HepG2 (cell line): Measurements from ENCODE around the gene TJAP1. TPM values are rescaled to one million over a fixed set of nuclear protein-coding genes. Genes with fewer than 3 reads are reported as not detected.

Experiments used
- GFI1 ChIP-seq: sonication (generic); formaldehyde crosslinking; IDR thresholded peaks from 2 replicates; pipeline ENCODE4 v1.5.0; 2020; ENCODE audit warnings: missing genetic modification reagents, mild to moderate bottlenecking, borderline replicate concordance
- KDM4B ChIP-seq: sonication (generic); formaldehyde crosslinking; IDR thresholded peaks from 2 replicates; pipeline ENCODE4 v1.4.0; 2020; ENCODE audit warnings: missing genetic modification reagents
- MED1 ChIP-seq: sonication (generic); formaldehyde crosslinking; IDR thresholded peaks from 2 replicates; pipeline ENCODE4 v1.4.0; 2020; ENCODE audit warnings: missing genetic modification reagents
- NCOR1 ChIP-seq: fragments of 200-600 bp; sonication (generic); IDR thresholded peaks from 2 replicates; pipeline ENCODE4 v1.7.0; 2017; ENCODE audit warnings: antibody characterized with exemption, low read length, borderline replicate concordance
- NFE2L2 ChIP-seq: fragments of 150-350 bp; IDR thresholded peaks from 2 replicates; pipeline ENCODE4 v1.6.1; 2014; ENCODE audit warnings: low read length
- SP1 ChIP-seq, 2 experiments: fragments of 450-650 bp in 1 of 2; sonication (generic) in 1 of 2; formaldehyde crosslinking in 1 of 2; IDR thresholded peaks; 2 replicates each; pipeline versions ENCODE4 v1.4.0 to v1.6.1; 2016 to 2020; ENCODE audit warnings: missing genetic modification reagents in 1 of 2
- TFDP2 ChIP-seq: sonication (generic); formaldehyde crosslinking; IDR thresholded peaks from 2 replicates; pipeline ENCODE4 v1.4.0; 2020; ENCODE audit warnings: missing genetic modification reagents
- TGIF2 ChIP-seq: IDR thresholded peaks from 2 replicates; pipeline ENCODE4 v1.6.1; 2016; ENCODE audit warnings: control low read depth, missing compliant biosample characterization
- THAP8 ChIP-seq: sonication (generic); formaldehyde crosslinking; IDR thresholded peaks from 2 replicates; pipeline ENCODE4 v1.5.1; 2020; ENCODE audit warnings: missing genetic modification reagents, mild to moderate bottlenecking, borderline replicate concordance
- ZBTB34 ChIP-seq: sonication (generic); formaldehyde crosslinking; IDR thresholded peaks from 2 replicates; pipeline ENCODE4 v1.8.0; 2022; ENCODE audit warnings: mild to moderate bottlenecking, missing genetic modification reagents
- ZFP82 ChIP-seq: sonication (generic); formaldehyde crosslinking; IDR thresholded peaks from 2 replicates; pipeline ENCODE4 v1.5.1; 2020; ENCODE audit warnings: mild to moderate bottlenecking, missing genetic modification reagents, borderline replicate concordance
- ZNF234 ChIP-seq: sonication (generic); formaldehyde crosslinking; conservative IDR thresholded peaks from 2 replicates; pipeline ENCODE4 v1.5.1; 2020; ENCODE audit warnings: mild to moderate bottlenecking, missing genetic modification reagents
- ZNF562 ChIP-seq: sonication (generic); formaldehyde crosslinking; IDR thresholded peaks from 2 replicates; pipeline ENCODE4 v1.8.0; 2022; ENCODE audit warnings: missing genetic modification reagents, borderline replicate concordance
- ZNF878 ChIP-seq: sonication (generic); formaldehyde crosslinking; IDR thresholded peaks from 2 replicates; pipeline ENCODE4 v1.8.1; 2023; ENCODE audit warnings: mild to moderate bottlenecking, missing genetic modification reagents, moderate library complexity
- polyA plus RNA-seq, 8 experiments: library from polyadenylated mRNA; depleted of rRNA in 3 of 8; stranded (reverse) in 7 of 8; unstranded in 1 of 8; fragments of >200 nt; fragmentation: Illumina TruSeq in 4 of 8; extraction: Trizol in 4 of 8; gene quantifications; 2 replicates each; pipeline versions ENCODE4 v1.2.1 to v1.2.3, GENCODE V29; 2011 to 2016; ENCODE audit warnings: low read depth in 4 of 8, missing spikeins in 1 of 8, mixed read lengths in 1 of 8; ENCODE audit not compliant: insufficient read depth in 1 of 8
- total RNA-seq, 5 experiments: library from RNA; depleted of rRNA; stranded (reverse); fragments of >200 nt; fragmentation: Illumina TruSeq; extraction: Trizol; gene quantifications; 2 replicates each; pipeline ENCODE4 v1.2.3, GENCODE V29; 2016; ENCODE audit warnings: low read depth in 1 of 5
- TF ChIP-seq, protein P1 (sequence below): sonication (generic); formaldehyde crosslinking; IDR thresholded peaks from 2 replicates; pipeline ENCODE4 v1.5.0; 2020; ENCODE audit warnings: missing genetic modification reagents, mild to moderate bottlenecking, borderline replicate concordance
- TF ChIP-seq, protein P2 (sequence below): sonication (generic); formaldehyde crosslinking; IDR thresholded peaks from 2 replicates; pipeline ENCODE4 v1.4.0; 2020; ENCODE audit warnings: mild to moderate bottlenecking, missing genetic modification reagents
- TF ChIP-seq, protein P3 (sequence below): IDR thresholded peaks from 2 replicates; pipeline ENCODE4 v1.6.1; 2016

The TJAP1 gene
- total and polyA plus RNA-seq, 2 of the 13 experiments (the other 11 are each of a cell fraction or from before 2014, with no cell fraction given): 15.7 to 41.6 TPM

DNA sequence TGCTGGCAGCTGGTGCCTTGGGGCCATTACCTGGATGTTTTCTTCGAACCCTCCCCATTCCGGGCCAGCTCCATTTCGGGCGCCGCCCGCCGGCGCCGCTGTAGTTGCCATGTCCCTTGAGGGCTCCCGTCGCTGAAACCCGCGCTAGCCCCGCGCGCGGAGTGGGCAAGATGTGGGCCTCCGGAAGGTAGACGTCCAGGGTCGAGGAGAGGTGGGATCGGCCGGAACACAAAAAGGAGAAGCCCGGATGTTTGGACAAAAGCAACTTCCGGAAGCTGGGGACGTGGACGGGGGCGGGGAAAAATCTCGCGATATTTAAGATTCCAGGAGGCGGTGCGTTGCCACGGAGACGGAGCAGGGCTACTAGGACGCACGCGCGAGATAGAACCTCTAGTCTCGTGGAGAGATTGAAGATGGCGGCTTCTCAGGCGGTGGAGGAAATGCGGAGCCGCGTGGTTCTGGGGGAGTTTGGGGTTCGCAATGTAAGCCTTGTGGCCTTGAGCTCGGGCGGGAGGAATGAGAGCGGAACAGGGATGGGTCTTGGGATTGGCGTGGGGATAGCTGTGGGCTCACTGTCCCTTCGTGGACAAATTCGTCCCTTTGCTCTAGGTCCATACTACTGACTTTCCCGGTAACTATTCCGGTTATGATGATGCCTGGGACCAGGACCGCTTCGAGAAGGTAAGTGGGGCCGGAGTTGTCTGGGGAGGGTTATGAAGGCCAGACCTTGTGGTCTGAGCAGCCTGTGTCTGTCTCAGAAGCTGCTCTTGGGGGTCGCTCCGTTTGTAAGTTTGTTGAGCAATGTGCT is 39.5 kb downstream of the TJAP1 start, which contains the start of the genes POLR1C and YIPF3 (continued):
- TF ChIP-seq KDM4B (no peak), TGIF2 (peak; percentile 66), SP1 (IDR thresholded peaks at IDR 0.05) (peak; percentile 12; the same call in 1 of the 2 replicates), SP1 (CRISPR knock-in tag; IDR thresholded peaks at IDR 0.05) (no peak), NCOR1 (peak; percentile 27; the same call in 1 of the 2 replicates), MED1 (CRISPR knock-in tag) (peak; percentile 82), TFDP2 (CRISPR knock-in tag) (peak; percentile 62), ZNF562 (CRISPR knock-in tag) (no peak), THAP8 (CRISPR knock-in tag) (no peak), ZNF878 (0 out of 2 replicates have a peak, but pooled peaks have one; percentile 81), ZBTB34 (CRISPR knock-in tag) (peak; percentile 41; the same call in 1 of the 2 replicates), ZFP82 (CRISPR knock-in tag) (peak; percentile 61; the same call in 1 of the 2 replicates), GFI1 (CRISPR knock-in tag) (peak; percentile 50; the same call in 1 of the 2 replicates), ZNF234 (no peak), NFE2L2 (no peak)
- TF ChIP-seq, protein P1, sequence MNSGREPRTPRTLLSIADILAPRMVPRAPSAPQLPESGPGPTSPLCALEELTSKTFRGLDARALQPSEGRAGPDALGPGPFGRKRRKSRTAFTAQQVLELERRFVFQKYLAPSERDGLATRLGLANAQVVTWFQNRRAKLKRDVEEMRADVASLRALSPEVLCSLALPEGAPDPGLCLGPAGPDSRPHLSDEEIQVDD (CRISPR knock-in tag): no peak
- TF ChIP-seq, protein P2, sequence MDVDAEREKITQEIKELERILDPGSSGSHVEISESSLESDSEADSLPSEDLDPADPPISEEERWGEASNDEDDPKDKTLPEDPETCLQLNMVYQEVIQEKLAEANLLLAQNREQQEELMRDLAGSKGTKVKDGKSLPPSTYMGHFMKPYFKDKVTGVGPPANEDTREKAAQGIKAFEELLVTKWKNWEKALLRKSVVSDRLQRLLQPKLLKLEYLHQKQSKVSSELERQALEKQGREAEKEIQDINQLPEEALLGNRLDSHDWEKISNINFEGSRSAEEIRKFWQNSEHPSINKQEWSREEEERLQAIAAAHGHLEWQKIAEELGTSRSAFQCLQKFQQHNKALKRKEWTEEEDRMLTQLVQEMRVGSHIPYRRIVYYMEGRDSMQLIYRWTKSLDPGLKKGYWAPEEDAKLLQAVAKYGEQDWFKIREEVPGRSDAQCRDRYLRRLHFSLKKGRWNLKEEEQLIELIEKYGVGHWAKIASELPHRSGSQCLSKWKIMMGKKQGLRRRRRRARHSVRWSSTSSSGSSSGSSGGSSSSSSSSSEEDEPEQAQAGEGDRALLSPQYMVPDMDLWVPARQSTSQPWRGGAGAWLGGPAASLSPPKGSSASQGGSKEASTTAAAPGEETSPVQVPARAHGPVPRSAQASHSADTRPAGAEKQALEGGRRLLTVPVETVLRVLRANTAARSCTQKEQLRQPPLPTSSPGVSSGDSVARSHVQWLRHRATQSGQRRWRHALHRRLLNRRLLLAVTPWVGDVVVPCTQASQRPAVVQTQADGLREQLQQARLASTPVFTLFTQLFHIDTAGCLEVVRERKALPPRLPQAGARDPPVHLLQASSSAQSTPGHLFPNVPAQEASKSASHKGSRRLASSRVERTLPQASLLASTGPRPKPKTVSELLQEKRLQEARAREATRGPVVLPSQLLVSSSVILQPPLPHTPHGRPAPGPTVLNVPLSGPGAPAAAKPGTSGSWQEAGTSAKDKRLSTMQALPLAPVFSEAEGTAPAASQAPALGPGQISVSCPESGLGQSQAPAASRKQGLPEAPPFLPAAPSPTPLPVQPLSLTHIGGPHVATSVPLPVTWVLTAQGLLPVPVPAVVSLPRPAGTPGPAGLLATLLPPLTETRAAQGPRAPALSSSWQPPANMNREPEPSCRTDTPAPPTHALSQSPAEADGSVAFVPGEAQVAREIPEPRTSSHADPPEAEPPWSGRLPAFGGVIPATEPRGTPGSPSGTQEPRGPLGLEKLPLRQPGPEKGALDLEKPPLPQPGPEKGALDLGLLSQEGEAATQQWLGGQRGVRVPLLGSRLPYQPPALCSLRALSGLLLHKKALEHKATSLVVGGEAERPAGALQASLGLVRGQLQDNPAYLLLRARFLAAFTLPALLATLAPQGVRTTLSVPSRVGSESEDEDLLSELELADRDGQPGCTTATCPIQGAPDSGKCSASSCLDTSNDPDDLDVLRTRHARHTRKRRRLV (CRISPR knock-in tag): no peak; the same call in 1 of the 2 replicates
- TF ChIP-seq, protein P3, sequence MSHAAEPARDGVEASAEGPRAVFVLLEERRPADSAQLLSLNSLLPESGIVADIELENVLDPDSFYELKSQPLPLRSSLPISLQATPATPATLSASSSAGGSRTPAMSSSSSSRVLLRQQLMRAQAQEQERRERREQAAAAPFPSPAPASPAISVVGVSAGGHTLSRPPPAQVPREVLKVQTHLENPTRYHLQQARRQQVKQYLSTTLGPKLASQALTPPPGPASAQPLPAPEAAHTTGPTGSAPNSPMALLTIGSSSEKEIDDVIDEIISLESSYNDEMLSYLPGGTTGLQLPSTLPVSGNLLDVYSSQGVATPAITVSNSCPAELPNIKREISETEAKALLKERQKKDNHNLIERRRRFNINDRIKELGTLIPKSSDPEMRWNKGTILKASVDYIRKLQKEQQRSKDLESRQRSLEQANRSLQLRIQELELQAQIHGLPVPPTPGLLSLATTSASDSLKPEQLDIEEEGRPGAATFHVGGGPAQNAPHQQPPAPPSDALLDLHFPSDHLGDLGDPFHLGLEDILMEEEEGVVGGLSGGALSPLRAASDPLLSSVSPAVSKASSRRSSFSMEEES: peak; percentile 42
